NCI-H748 treated with DMSO at 0.1 percent for 48 hours (cell line): ENCODE data around the gene PIGO.

Experiments used
- DNase-seq: peaks from one replicate; lab custom pipeline; 2025; lab: John Stamatoyannopoulos, UW

The PIGO gene

DNA sequence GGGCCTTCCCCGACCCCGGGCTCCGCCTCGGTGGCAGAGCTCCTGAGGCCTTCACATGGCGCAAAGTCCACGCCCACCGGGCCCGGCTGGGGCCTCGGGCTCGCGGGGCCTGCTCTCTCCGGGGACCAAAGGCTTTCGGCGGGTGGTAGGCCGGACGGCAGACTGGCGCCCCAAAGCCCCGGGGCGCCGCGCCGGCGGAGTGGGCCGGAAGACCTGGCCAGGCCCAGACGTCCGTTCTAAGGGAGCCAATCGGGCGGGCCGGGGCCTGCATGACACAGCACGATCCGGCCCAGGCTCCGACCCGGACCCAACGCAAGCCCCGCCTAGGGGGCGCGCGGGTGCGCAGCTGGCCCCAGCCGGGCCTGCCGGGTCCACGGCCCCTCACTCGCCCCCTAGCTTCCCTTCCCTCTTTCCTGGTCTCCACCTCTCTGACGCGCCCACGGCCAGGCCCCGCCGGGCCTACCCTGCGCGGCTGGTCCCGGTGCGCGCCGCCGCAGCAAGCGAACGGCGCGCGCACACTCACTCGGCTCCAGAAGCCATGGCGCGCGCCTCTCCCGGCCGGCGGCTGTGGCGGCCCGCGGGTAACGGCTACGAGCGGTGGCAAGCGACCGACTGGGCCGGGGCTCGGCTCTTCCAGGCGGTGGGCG lies 24.5 kb downstream of the PIGO start:
- DNase-seq, result peak; percentile 46

DNA sequence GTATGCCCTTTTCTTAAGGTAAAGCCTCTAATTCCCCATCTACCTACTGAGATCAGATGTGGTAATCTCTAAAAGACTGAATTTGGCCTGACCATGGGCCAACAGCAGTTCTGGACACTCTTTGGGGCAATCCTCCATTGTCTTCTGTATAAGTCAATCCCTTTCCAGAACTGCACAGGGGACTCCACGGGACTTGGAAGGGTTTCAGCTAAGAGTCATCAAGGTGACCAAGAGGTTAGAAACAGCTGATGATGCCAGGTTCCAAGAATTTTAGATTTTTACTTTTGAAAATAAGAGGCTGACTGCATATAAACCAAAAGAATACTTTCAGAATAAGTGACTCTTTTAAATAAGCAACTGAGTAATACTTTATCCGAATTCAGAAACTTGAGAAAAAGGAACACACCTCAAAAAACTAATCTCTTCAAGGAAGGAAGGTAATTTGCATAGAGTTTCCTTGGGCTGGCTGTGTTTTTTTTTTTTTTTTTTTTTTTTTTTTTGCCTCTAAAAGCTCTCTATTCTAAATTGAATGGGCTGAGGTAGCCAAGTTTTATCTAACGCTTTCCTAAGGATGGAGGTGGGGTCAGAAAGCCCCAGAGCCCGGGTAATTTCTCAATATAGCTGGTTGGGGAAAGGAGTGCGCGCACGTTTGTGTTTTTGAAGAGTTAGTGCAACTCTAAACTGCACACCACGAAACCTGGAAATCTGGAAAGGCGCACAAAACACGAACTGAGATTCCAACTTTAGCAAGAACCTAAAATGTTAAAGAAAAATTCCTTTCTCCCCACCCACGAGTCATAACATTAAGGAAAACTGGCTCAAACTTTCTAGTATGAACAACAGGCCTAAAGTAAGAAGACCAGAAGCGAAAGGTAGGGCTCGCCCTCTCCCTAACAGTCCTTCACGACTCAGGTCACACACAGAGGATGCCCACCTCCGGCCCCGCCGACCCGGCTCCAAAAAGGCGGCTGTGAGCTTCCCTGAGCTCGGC lies 25.3 kb downstream of the PIGO start:
- DNase-seq, result no peak

GRCh38 chr9:35069020-35069419 lies 27.4 kb downstream of the PIGO start:
- no peak for DNase-seq

DNA sequence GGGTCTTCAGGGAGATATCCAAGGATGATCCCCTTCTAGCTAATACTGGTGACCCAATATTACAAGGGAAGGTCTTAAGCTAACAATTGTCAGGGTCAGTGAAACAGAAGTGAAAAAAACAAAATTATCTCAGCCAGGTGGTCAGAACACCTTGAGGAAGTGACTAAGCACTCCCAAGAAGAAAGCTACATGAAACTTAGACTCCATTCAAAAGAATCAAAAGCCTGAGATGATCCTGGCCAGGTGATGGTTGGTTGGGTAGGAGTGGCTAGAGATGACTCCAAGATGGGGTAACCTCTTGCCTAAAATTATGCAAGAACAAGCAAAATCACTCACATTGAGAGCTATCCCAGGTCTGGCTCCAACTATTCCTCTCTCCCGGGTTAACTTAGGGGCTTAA lies 29.3 kb downstream of the PIGO start:
- DNase-seq, result no peak

GRCh38 chr9:35060548-35061207 lies 35.7 kb downstream of the PIGO start:
- DNase-seq, result no peak

GRCh38 chr9:35059438-35059837 lies 37.0 kb downstream of the PIGO start:
- no peak for DNase-seq

- no peak for DNase-seq
Measured at GRCh38 chr9:35057271-35057620, 39.1 kb downstream of the PIGO start.

DNA sequence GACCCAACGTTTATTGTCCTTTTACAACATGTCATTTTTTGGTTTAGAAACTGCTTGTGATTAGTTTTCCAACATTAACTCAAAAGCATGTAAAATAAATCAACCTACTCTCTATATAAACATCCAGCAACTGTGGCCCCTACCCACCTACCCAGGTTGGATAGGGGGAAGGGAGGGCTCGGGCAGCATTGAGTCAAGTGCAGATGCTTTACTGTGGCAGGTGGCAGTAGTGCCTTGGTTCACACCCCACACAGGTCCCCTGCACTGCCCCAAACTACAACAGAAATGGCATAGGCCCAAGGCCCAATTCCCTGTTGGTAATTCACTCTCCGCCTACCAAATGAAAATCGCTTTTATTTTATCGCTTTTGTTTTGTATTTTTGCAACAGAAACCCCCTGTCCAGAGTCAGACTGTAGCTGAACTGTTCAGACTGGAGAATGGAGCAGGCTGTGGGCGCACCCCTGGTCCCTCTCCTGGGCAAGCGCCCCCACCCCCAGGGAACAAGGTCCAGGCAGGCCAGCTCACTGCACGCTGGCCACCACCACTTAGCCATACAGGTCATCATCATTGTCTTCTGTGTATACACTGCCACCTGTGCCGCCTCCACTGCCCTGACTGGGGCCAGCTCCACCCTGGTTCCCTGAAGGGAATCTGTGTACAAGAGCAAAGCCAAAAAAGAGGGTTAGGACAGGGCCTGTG lies 39.7 kb downstream of the PIGO start:
- no peak for DNase-seq

DNA sequence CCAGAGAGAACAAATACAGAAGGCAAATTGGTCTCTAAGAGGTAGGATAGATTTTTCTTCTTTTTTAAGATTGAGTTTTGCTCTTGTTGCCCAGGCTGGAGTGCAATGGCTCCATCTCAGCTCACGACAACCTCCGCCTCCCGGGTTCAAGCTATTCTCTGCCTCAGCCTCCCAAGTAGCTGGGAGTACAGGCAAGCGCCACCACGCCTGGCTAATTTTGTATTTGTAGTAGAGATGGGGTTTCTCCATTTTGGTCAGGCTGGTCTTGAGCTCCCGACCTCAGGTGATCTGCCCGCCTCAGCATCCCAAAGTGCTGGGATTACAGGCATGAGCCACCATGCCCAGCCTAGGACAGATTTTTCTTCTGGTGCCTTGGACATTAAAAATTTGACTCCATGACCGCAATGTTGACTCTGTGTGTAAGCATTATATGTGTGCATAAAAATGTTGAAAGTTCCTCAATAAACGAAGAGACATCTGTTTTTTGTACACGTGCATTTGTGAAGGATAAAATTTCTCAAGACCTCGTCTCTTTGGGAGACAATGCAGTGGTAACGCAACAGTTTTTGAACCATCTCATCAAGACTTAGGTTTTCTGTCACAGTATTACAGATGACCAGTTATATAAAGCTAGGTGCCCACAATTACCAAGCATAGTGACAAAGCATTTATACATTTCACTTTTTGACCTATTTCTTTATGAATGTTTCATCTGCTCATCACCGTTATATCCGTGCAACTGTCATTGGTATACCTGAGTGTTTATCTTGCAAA lies 41.3 kb downstream of the PIGO start:
- no peak for DNase-seq

- no peak for DNase-seq
Measured at GRCh38 chr9:35054185-35054835, 42.1 kb downstream of the PIGO start.

- DNase-seq, result no peak
Measured at GRCh38 chr9:35051069-35051967, 45.1 kb downstream of the PIGO start.

DNA sequence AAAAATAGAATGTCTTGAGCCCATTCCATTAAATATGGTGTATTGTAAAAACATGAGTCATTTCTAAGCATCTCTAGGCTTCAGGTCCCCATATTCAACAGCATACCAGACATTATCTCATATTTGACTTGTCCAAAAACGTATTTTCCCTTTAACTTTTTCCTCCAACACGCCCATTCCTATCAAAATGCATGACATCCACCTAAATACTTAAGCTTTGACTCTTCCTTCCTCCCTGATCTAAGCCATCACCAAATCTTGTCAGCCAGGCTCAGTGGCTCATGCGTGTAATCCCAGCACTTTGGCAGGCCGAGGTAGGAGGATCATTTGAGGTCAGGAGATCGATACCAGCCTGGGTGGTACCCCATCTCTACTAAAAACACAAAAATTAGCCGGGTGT lies 47.9 kb downstream of the PIGO start:
- no peak for DNase-seq

GRCh38 chr9:35044071-35044470 lies 52.3 kb downstream of the PIGO start:
- no peak for DNase-seq

- no peak for DNase-seq
Measured at GRCh38 chr9:35042891-35043545, 53.4 kb downstream of the PIGO start.

- DNase-seq, result no peak
Measured at GRCh38 chr9:35042081-35042604, 54.2 kb downstream of the PIGO start.
